HepG2 (cell line): ENCODE data around the gene NAP1L1. TPM values are rescaled to one million over a fixed set of nuclear protein-coding genes. Genes with fewer than 3 reads are reported as not detected.

Experiments used
- ATAC-seq: fragments of 200-7000 bp; cut with Tn5 transposase; 3 replicates; pipeline ENCODE4 v1.9.1; 2020; ENCODE audit warnings: mild to moderate bottlenecking, moderate library complexity
- BruUV-seq: library from RNA; stranded (reverse); fragments of 400-500 nt; replicated peaks from 2 replicates; lab custom pipeline; 2021; lab: Mats Ljungman, UMichigan
- CTCF ChIA-PET: fragments of 300-600 bp; formaldehyde crosslinking; extraction: SDS; loops from one replicate; lab custom pipeline; 2021; ENCODE audit warnings: low total read pairs, inconsistent platforms, low intra/inter-chr PET ratio; lab: Yijun Ruan, JAX
- POLR2A ChIA-PET: fragments of 350-600 bp; sonication (Branson Sonifier 250); formaldehyde crosslinking; loops from one replicate; lab custom pipeline; 2020; ENCODE audit warnings: antibody characterized with exemption, inconsistent platforms; lab: Yijun Ruan, JAX
- DNase-seq: peaks from one replicate; pipeline ENCODE4 v3.0.0-alpha.2; 2015; ENCODE audit warnings: low spot score
- FAIRE-seq: peaks from 3 replicates; lab custom pipeline; 2011; peaks lifted over from hg19 to GRCh38; lab: Jason Lieb, UNC
- H2AFZ ChIP-seq: one replicate; pipeline ENCODE4 v1.6.1; 2011; ENCODE audit warnings: low read length, inconsistent platforms
- H3K27ac ChIP-seq: fragments of 300-600 bp; 3 replicates; pipeline ENCODE4 v1.8.0; 2011; ENCODE audit warnings: mixed run types, mild to moderate bottlenecking, mixed read lengths, low read length, inconsistent platforms; ENCODE audit not compliant: insufficient read depth; ENCODE audit errors: extremely low read length
- H3K27me3 ChIP-seq, 2 experiments: fragments of 200-600 bp in 1 of 2; 2 replicates in 1 of 2; 3 replicates in 1 of 2; pipeline versions ENCODE4 v1.6.0 to v1.8.0; 2011; ENCODE audit warnings: low read length in 2 of 2, mild to moderate bottlenecking in 2 of 2, moderate library complexity in 2 of 2, inconsistent platforms in 1 of 2; ENCODE audit not compliant: insufficient read depth in 2 of 2, control insufficient read depth in 1 of 2
- H3K36me3 ChIP-seq, 2 experiments: fragments of 200-600 bp in 1 of 2; replicated peaks in 1 of 2; 2 replicates in 1 of 2; 3 replicates in 1 of 2; pipeline versions ENCODE4 v1.5.1 to v1.8.0; 2011; ENCODE audit warnings: low read length in 2 of 2, inconsistent platforms in 1 of 2; ENCODE audit not compliant: insufficient read depth in 2 of 2, control insufficient read depth in 1 of 2
- H3K4me1 ChIP-seq: 2 replicates; pipeline ENCODE4 v1.5.1; 2012; ENCODE audit warnings: low read length, inconsistent platforms; ENCODE audit not compliant: insufficient read depth
- H3K4me2 ChIP-seq: 2 replicates; pipeline ENCODE4 v1.6.0; 2011; ENCODE audit warnings: low read depth, low read length, inconsistent platforms
- H3K4me3 ChIP-seq, 3 experiments: fragments of 200-600 bp in 1 of 3; sonication (generic), shearing (Covaris generic) in 1 of 3; replicated peaks in 1 of 3; 2 replicates each; pipeline ENCODE4 v1.5.1; 2011 to 2016; ENCODE audit warnings: low read length in 3 of 3, inconsistent platforms in 2 of 3, low read depth in 2 of 3, mild to moderate bottlenecking in 2 of 3, control low read depth in 1 of 3, mixed read lengths in 1 of 3; ENCODE audit not compliant: insufficient read depth in 1 of 3
- H3K79me2 ChIP-seq: one replicate; pipeline ENCODE4 v1.6.1; 2011; ENCODE audit warnings: low read length, inconsistent platforms; ENCODE audit not compliant: insufficient read depth
- H3K9ac ChIP-seq: 2 replicates; pipeline ENCODE4 v1.6.0; 2011; ENCODE audit warnings: mild to moderate bottlenecking, low read depth, low read length, inconsistent platforms; ENCODE audit not compliant: insufficient read depth
- H3K9me3 ChIP-seq: 2 replicates; pipeline ENCODE4 v1.5.1; 2012; ENCODE audit warnings: mild to moderate bottlenecking, low read length
- H4K20me1 ChIP-seq: 2 replicates; pipeline ENCODE4 v1.6.0; 2011; ENCODE audit warnings: inconsistent platforms, mild to moderate bottlenecking, low read length, moderate library complexity; ENCODE audit not compliant: insufficient read depth
- ERF ChIP-seq: IDR thresholded peaks from 2 replicates; pipeline ENCODE4 v1.6.1; 2018; ENCODE audit warnings: missing biosample characterization, missing genetic modification reagents
- FOXA3 ChIP-seq: IDR thresholded peaks from 2 replicates; pipeline ENCODE4 v1.6.1; 2016; ENCODE audit warnings: missing genetic modification reagents, missing compliant biosample characterization
- LCORL ChIP-seq, 2 experiments: fragments of 450-650 bp in 1 of 2; sonication (generic) in 1 of 2; formaldehyde crosslinking in 1 of 2; IDR thresholded peaks; 2 replicates each; pipeline versions ENCODE4 v1.5.0 to v1.6.1; 2017 to 2020; ENCODE audit warnings: antibody characterized with exemption in 1 of 2, missing genetic modification reagents in 1 of 2
- MED8 ChIP-seq: sonication (generic); formaldehyde crosslinking; IDR thresholded peaks from 2 replicates; pipeline ENCODE4 v1.8.1; 2023; ENCODE audit warnings: mild to moderate bottlenecking, missing genetic modification reagents; ENCODE audit not compliant: insufficient replicate concordance
- NRL ChIP-seq: sonication (generic); formaldehyde crosslinking; IDR thresholded peaks from 2 replicates; pipeline ENCODE4 v1.5.0; 2020; ENCODE audit warnings: missing genetic modification reagents, mild to moderate bottlenecking, moderate library complexity, borderline replicate concordance
- RFX5 ChIP-seq: IDR thresholded peaks from 2 replicates; pipeline ENCODE4 v1.6.1; 2011; ENCODE audit warnings: low read depth, low read length, improper control_type of control experiment
- TAF15 ChIP-seq: fragments of 200-400 bp; formaldehyde crosslinking; IDR thresholded peaks from one replicate; pipeline ENCODE4 v1.6.1; 2018; ENCODE audit warnings: mild to moderate bottlenecking, low read depth, low read length; ENCODE audit not compliant: poor library complexity, severe bottlenecking
- TCF12 ChIP-seq, 2 experiments: fragments of 450-650 bp in 1 of 2; sonication (generic) in 1 of 2; formaldehyde crosslinking in 1 of 2; IDR thresholded peaks; 2 replicates each; pipeline versions ENCODE4 v1.6.1 to v1.8.0; 2017 to 2022; ENCODE audit warnings: antibody characterized with exemption in 1 of 2, mild to moderate bottlenecking in 1 of 2, missing genetic modification reagents in 1 of 2, moderate library complexity in 1 of 2
- TRAFD1 ChIP-seq: sonication (generic); formaldehyde crosslinking; IDR thresholded peaks from 2 replicates; pipeline ENCODE4 v1.5.1; 2020; ENCODE audit warnings: missing genetic modification reagents, mild to moderate bottlenecking, borderline replicate concordance
- TRIM22 ChIP-seq: fragments of 450-650 bp; IDR thresholded peaks from 2 replicates; pipeline ENCODE4 v1.6.1; 2017
- ZNF20 ChIP-seq: sonication (generic); formaldehyde crosslinking; IDR thresholded peaks from 2 replicates; pipeline ENCODE4 v1.4.0; 2020; ENCODE audit warnings: mild to moderate bottlenecking, moderate library complexity, missing genetic modification reagents
- ZNF281 ChIP-seq: sonication (generic); formaldehyde crosslinking; IDR thresholded peaks from 2 replicates; pipeline ENCODE4 v1.4.0; 2020; ENCODE audit warnings: missing genetic modification reagents, borderline replicate concordance
- ZNF543 ChIP-seq: sonication (generic); formaldehyde crosslinking; IDR thresholded peaks from 2 replicates; pipeline ENCODE4 v1.4.0; 2020; ENCODE audit warnings: mild to moderate bottlenecking, missing genetic modification reagents
- ZNF576 ChIP-seq: sonication (generic); formaldehyde crosslinking; IDR thresholded peaks from 2 replicates; pipeline ENCODE4 v1.4.0; 2020; ENCODE audit warnings: mild to moderate bottlenecking, missing genetic modification reagents
- ZNF781 ChIP-seq: sonication (generic); formaldehyde crosslinking; IDR thresholded peaks from 2 replicates; pipeline ENCODE4 v1.5.1; 2020; ENCODE audit warnings: borderline replicate concordance, mild to moderate bottlenecking, missing genetic modification reagents; ENCODE audit errors: not compliant biosample characterization
- WGBS: methylation state at CpG from one replicate; pipeline ENCODE4 v1.1.6; 2017; ENCODE audit warnings: low lambda C conversion rate; 5-methylcytosine and 5-hydroxymethylcytosine counted together
- in situ Hi-C: cut with HindIII; loops from 2 replicates; pipeline ENCODE4 v1.10.0; 2017; ENCODE audit warnings: low pct_unique_long_range_greater_than_20kb; ENCODE audit not compliant: extremely low pct_ligation_motif_present
- intact Hi-C: fragments of 100-400 bp; cut with micrococcal nuclease; formaldehyde crosslinking; loops from one replicate; pipeline ENCODE4 v1.10.0; 2022; ENCODE audit not compliant: unreplicated experiment
- polyA plus RNA-seq, 8 experiments: library from polyadenylated mRNA; depleted of rRNA in 3 of 8; stranded (reverse) in 7 of 8; unstranded in 1 of 8; fragments of >200 nt; fragmentation: Illumina TruSeq in 4 of 8; extraction: Trizol in 4 of 8; gene quantifications; 2 replicates each; pipeline versions ENCODE4 v1.2.1 to v1.2.3, GENCODE V29; 2011 to 2016; ENCODE audit warnings: low read depth in 4 of 8, missing spikeins in 1 of 8, mixed read lengths in 1 of 8; ENCODE audit not compliant: insufficient read depth in 1 of 8
- total RNA-seq, 5 experiments: library from RNA; depleted of rRNA; stranded (reverse); fragments of >200 nt; fragmentation: Illumina TruSeq; extraction: Trizol; gene quantifications; 2 replicates each; pipeline ENCODE4 v1.2.3, GENCODE V29; 2016; ENCODE audit warnings: low read depth in 1 of 5

The NAP1L1 gene
- total and polyA plus RNA-seq, 2 of the 13 experiments (the other 11 are each of a cell fraction or from before 2014, with no cell fraction given): 207 to 309 TPM

GRCh38 chr12:76065917-76066316, 18.6 kb downstream of the NAP1L1 start:
- Histone ChIP-seq H3K27ac (no peak overlapping the region), H3K27me3 (no peaks in the 10 kb centered on the region), H3K4me3 (no peak overlapping the region), H4K20me1 (no peaks in the 10 kb centered on the region; the same call in 1 of the 2 replicates), H3K36me3 (peaks cover 11 to 68% of the 10 kb centered on the region in 2 experiments), H3K9ac (no peak overlapping the region), H3K9me3 (peaks cover 11% of the 10 kb centered on the region; the same call in 1 of the 2 replicates), H2AFZ (no peak overlapping the region), H3K4me1 (no peaks in the 10 kb centered on the region), H3K79me2 (peaks cover 95% of the 10 kb centered on the region), H3K4me2 (no peak overlapping the region)
- intact Hi-C loops: no loop called here
- WGBS: 97% methylated on average over 3 of the region's 3 CpGs
- FAIRE-seq (no peak), ATAC-seq (no peak), DNase-seq (no peak)
- POLR2A ChIA-PET: no interaction called here
- CTCF ChIA-PET: no interaction called here
- in situ Hi-C loops: no loop called here
- BruUV-seq: no TSS peak
- TF ChIP-seq ZNF543 (CRISPR knock-in tag): no peak
- TF ChIP-seq TRIM22: no peak
- TF ChIP-seq ZNF781 (CRISPR knock-in tag): no peak
- TF ChIP-seq TRAFD1 (CRISPR knock-in tag): no peak
- TF ChIP-seq ZNF281 (CRISPR knock-in tag): no peak
- no peak for TF ChIP-seq ERF (CRISPR knock-in tag)
- no peak for TF ChIP-seq NRL (CRISPR knock-in tag)
- no peak for TF ChIP-seq ZNF576 (CRISPR knock-in tag)
- no peak for TF ChIP-seq LCORL (IDR thresholded peaks at IDR 0.05)
- TF ChIP-seq LCORL (CRISPR knock-in tag; IDR thresholded peaks at IDR 0.05): no peak
- TF ChIP-seq TCF12 (IDR thresholded peaks at IDR 0.05): no peak
- TF ChIP-seq TCF12 (CRISPR knock-in tag; IDR thresholded peaks at IDR 0.05): no peak
- no peak for TF ChIP-seq FOXA3 (CRISPR knock-in tag)
- no peak for TF ChIP-seq MED8 (CRISPR knock-in tag)
- TF ChIP-seq TAF15: no peak
- TF ChIP-seq RFX5: no peak
- TF ChIP-seq ZNF20 (CRISPR knock-in tag): no peak
